GM19193 (cell line): ENCODE measurements around the gene DNAJB12.

ENCODE experiments used
- POLR2A ChIP-seq: IDR thresholded peaks from 4 replicates; pipeline ENCODE4 v1.6.1; 2011; ENCODE audit not compliant: insufficient read depth, insufficient read length; ENCODE audit errors: extremely low read depth

Gene DNAJB12

GRCh38 chr10:72337039-72337629, 17.6 kb downstream of the DNAJB12 start:
- no peak for TF ChIP-seq POLR2A

- TF ChIP-seq POLR2A: no peak
These were observed 18.3 kb downstream of the DNAJB12 start for GRCh38 chr10:72336259-72337038.

- peak; percentile 35 for TF ChIP-seq POLR2A
These were observed 19.1 kb downstream of the DNAJB12 start for GRCh38 chr10:72335394-72336258.

GRCh38 chr10:72334825-72335393, 19.8 kb downstream of the DNAJB12 start:
- TF ChIP-seq POLR2A: peak; percentile 15

- no peak for TF ChIP-seq POLR2A
These were observed 20.4 kb downstream of the DNAJB12 start for GRCh38 chr10:72334196-72334824.

- no peak for TF ChIP-seq POLR2A
These were observed 21.4 kb downstream of the DNAJB12 start for GRCh38 chr10:72333112-72334015.

GRCh38 chr10:72332423-72333111, 22.2 kb downstream of the DNAJB12 start:
- TF ChIP-seq POLR2A: no peak

- peak; percentile 48 for TF ChIP-seq POLR2A
These were observed 22.9 kb downstream of the DNAJB12 start for GRCh38 chr10:72331575-72332422.

- TF ChIP-seq POLR2A: no peak
These were observed 24.7 kb downstream of the DNAJB12 start for GRCh38 chr10:72330069-72330426.

- no peak for TF ChIP-seq POLR2A
These were observed 25.2 kb downstream of the DNAJB12 start for GRCh38 chr10:72329290-72330068.

GRCh38 chr10:72328829-72329204, 25.9 kb downstream of the DNAJB12 start:
- no peak for TF ChIP-seq POLR2A

GRCh38 chr10:72328045-72328828, 26.5 kb downstream of the DNAJB12 start:
- TF ChIP-seq POLR2A: no peak
